ENCODE measurements around the gene IFNA7.
"Not testable (repeated sequence)": the region's sequence is repeated elsewhere in the genome, so short reads cannot be mapped to it uniquely, and the experiment has no call there.

Gene IFNA7

GRCh38 chr9:21174671-21175070, 27.3 kb downstream of the IFNA7 start:
- H2BK12ac ChIP-seq (ENCODE audit: low read length): no peak overlapping the region
- H2BK5ac ChIP-seq (ENCODE audit: low read length): no peak overlapping the region
- no peaks in the 10 kb centered on the region for H3K9me3 ChIP-seq (replicated peaks in 1 of 2; ENCODE audit: control insufficient read depth in 2 of 2, insufficient read depth in 1 of 2, low read depth in 1 of 2, low read length in 2 of 2)
- no peaks in the 10 kb centered on the region for H3K36me3 ChIP-seq (replicated peaks in 1 of 2; ENCODE audit: control insufficient read depth in 2 of 2, insufficient read depth in 2 of 2, low read length in 2 of 2)
- no peaks in the 10 kb centered on the region for H3K79me1 ChIP-seq (ENCODE audit: low read depth, low read length)
- no peak overlapping the region for H3K14ac ChIP-seq (ENCODE audit: low read length)
- no peak overlapping the region for H3K18ac ChIP-seq (ENCODE audit: low read length)
- no peak overlapping the region for H2BK120ac ChIP-seq (ENCODE audit: low read depth, low read length)
- no peak for DNase-seq (ENCODE audit: low spot score)
- no peak overlapping the region for H4K8ac ChIP-seq (ENCODE audit: low read depth, low read length)
- no peak overlapping the region for H3K4me3 ChIP-seq (ENCODE audit: low read length in 2 of 2)
- H3K9ac ChIP-seq (ENCODE audit: low read depth, low read length, poor library complexity): no peak overlapping the region
- no peak overlapping the region for H2AK5ac ChIP-seq (ENCODE audit: low read depth, low read length)
- H3K23ac ChIP-seq (ENCODE audit: low read depth, low read length, poor library complexity): no peak overlapping the region
- no peak overlapping the region for H3K27ac ChIP-seq (replicated peaks; ENCODE audit: low read length)
- no peaks in the 10 kb centered on the region for H3K4me1 ChIP-seq (ENCODE audit: control insufficient read depth in 2 of 2, insufficient read depth in 1 of 2, low read depth in 1 of 2, low read length in 2 of 2)
- no CpG with 5 or more reads among the region's 2 CpGs for whole genome bisulfite sequencing, 2 donors (ENCODE audit: extremely low coverage in 2 of 2, insufficient read length in 2 of 2, insufficient replicate concordance in 1 of 2)
- no peak overlapping the region for H3K4me2 ChIP-seq (ENCODE audit: insufficient read depth, low read length, poor library complexity, severe bottlenecking)
- peaks cover 0 to 3% (median 0%) of the 10 kb centered on the region in 3 experiments for H3K27me3 ChIP-seq (ENCODE audit: control insufficient read depth in 3 of 3, insufficient read depth in 3 of 3, low read depth in 1 of 3, low read length in 3 of 3)
- no peak overlapping the region for H2BK15ac ChIP-seq (ENCODE audit: low read length)
- no peak overlapping the region for H2AFZ ChIP-seq (ENCODE audit: low read length)
- no peak overlapping the region for H4K91ac ChIP-seq (ENCODE audit: low read depth, low read length, poor library complexity)
- H3K4ac ChIP-seq (ENCODE audit: low read length): no peak overlapping the region

GRCh38 chr9:21172156-21172555, 29.8 kb downstream of the IFNA7 start:
- Histone ChIP-seq H4K8ac (ENCODE audit: low read depth, low read length) (no peak overlapping the region), H3K27me3 (ENCODE audit: control insufficient read depth in 3 of 3, insufficient read depth in 3 of 3, low read depth in 1 of 3, low read length in 3 of 3) (peaks cover 0 to 3% (median 0%) of the 10 kb centered on the region in 3 experiments), H2BK15ac (ENCODE audit: low read length) (no peak overlapping the region), H3K14ac (ENCODE audit: low read length) (no peak overlapping the region), H2BK120ac (ENCODE audit: low read depth, low read length) (no peak overlapping the region), H2BK12ac (ENCODE audit: low read length) (no peak overlapping the region), H3K18ac (ENCODE audit: low read length) (no peak overlapping the region), H3K4me2 (ENCODE audit: insufficient read depth, low read length, poor library complexity, severe bottlenecking) (no peak overlapping the region), H3K9ac (ENCODE audit: low read depth, low read length, poor library complexity) (no peak overlapping the region), H3K4me3 (ENCODE audit: low read length in 2 of 2) (no peak overlapping the region), H3K4ac (ENCODE audit: low read length) (no peak overlapping the region), H4K91ac (ENCODE audit: low read depth, low read length, poor library complexity) (no peak overlapping the region), H3K36me3 (replicated peaks in 1 of 2; ENCODE audit: control insufficient read depth in 2 of 2, insufficient read depth in 2 of 2, low read length in 2 of 2) (no peaks in the 10 kb centered on the region), H3K23ac (ENCODE audit: low read depth, low read length, poor library complexity) (no peak overlapping the region), H3K9me3 (replicated peaks in 1 of 2; ENCODE audit: control insufficient read depth in 2 of 2, insufficient read depth in 1 of 2, low read depth in 1 of 2, low read length in 2 of 2) (no peaks in the 10 kb centered on the region), H2BK5ac (ENCODE audit: low read length) (no peak overlapping the region), H3K27ac (replicated peaks; ENCODE audit: low read length) (no peak overlapping the region), H2AK5ac (ENCODE audit: low read depth, low read length) (no peak overlapping the region), H2AFZ (ENCODE audit: low read length) (no peak overlapping the region), H3K4me1 (ENCODE audit: control insufficient read depth in 2 of 2, insufficient read depth in 1 of 2, low read depth in 1 of 2, low read length in 2 of 2) (no peaks in the 10 kb centered on the region), H3K79me1 (ENCODE audit: low read depth, low read length) (no peaks in the 10 kb centered on the region)
- no CpG with 5 or more reads among the region's 3 CpGs for WGBS, 2 donors (ENCODE audit: extremely low coverage in 2 of 2, insufficient read length in 2 of 2, insufficient replicate concordance in 1 of 2)
- no peak for DNase-seq (ENCODE audit: low spot score)

GRCh38 chr9:21171351-21171750, 30.7 kb downstream of the IFNA7 start:
- Histone ChIP-seq H4K8ac (ENCODE audit: low read depth, low read length) (no peak overlapping the region), H3K14ac (ENCODE audit: low read length) (no peak overlapping the region), H3K23ac (ENCODE audit: low read depth, low read length, poor library complexity) (no peak overlapping the region), H3K9me3 (replicated peaks in 1 of 2; ENCODE audit: control insufficient read depth in 2 of 2, insufficient read depth in 1 of 2, low read depth in 1 of 2, low read length in 2 of 2) (no peaks in the 10 kb centered on the region), H3K27ac (replicated peaks; ENCODE audit: low read length) (no peak overlapping the region), H2AK5ac (ENCODE audit: low read depth, low read length) (no peak overlapping the region), H4K91ac (ENCODE audit: low read depth, low read length, poor library complexity) (no peak overlapping the region), H3K27me3 (ENCODE audit: control insufficient read depth in 3 of 3, insufficient read depth in 3 of 3, low read depth in 1 of 3, low read length in 3 of 3) (peaks cover 0 to 3% (median 0%) of the 10 kb centered on the region in 3 experiments), H2BK12ac (ENCODE audit: low read length) (no peak overlapping the region), H2BK5ac (ENCODE audit: low read length) (no peak overlapping the region), H3K9ac (ENCODE audit: low read depth, low read length, poor library complexity) (no peak overlapping the region), H3K79me1 (ENCODE audit: low read depth, low read length) (no peaks in the 10 kb centered on the region), H3K4me3 (ENCODE audit: low read length in 2 of 2) (no peak overlapping the region), H2AFZ (ENCODE audit: low read length) (no peak overlapping the region), H2BK120ac (ENCODE audit: low read depth, low read length) (no peak overlapping the region), H2BK15ac (ENCODE audit: low read length) (no peak overlapping the region), H3K4me1 (ENCODE audit: control insufficient read depth in 2 of 2, insufficient read depth in 1 of 2, low read depth in 1 of 2, low read length in 2 of 2) (no peaks in the 10 kb centered on the region), H3K4ac (ENCODE audit: low read length) (no peak overlapping the region), H3K4me2 (ENCODE audit: insufficient read depth, low read length, poor library complexity, severe bottlenecking) (no peak overlapping the region), H3K18ac (ENCODE audit: low read length) (no peak overlapping the region), H3K36me3 (replicated peaks in 1 of 2; ENCODE audit: control insufficient read depth in 2 of 2, insufficient read depth in 2 of 2, low read length in 2 of 2) (no peaks in the 10 kb centered on the region)
- no peak for DNase-seq (ENCODE audit: low spot score)
- no CpG with 5 or more reads among the region's 1 CpG for WGBS, 2 donors (ENCODE audit: extremely low coverage in 2 of 2, insufficient read length in 2 of 2, insufficient replicate concordance in 1 of 2)

GRCh38 chr9:21166560-21166959, 35.4 kb downstream of the IFNA7 start, which contains the start of gene IFNA21:
Gene IFNA21 (minus strand): TSS chr9:21166660. CDS start chr9:21166612, 48 bp downstream.
- H3K9ac ChIP-seq (ENCODE audit: low read depth, low read length, poor library complexity); H3K27me3 ChIP-seq (ENCODE audit: control insufficient read depth in 3 of 3, insufficient read depth in 3 of 3, low read depth in 1 of 3, low read length in 3 of 3); H3K27ac ChIP-seq (replicated peaks; ENCODE audit: low read length); H3K4me3 ChIP-seq (ENCODE audit: low read length in 2 of 2); H3K9me3 ChIP-seq (replicated peaks in 1 of 2; ENCODE audit: control insufficient read depth in 2 of 2, insufficient read depth in 1 of 2, low read depth in 1 of 2, low read length in 2 of 2); H3K4ac ChIP-seq (ENCODE audit: low read length); H3K4me1 ChIP-seq (ENCODE audit: control insufficient read depth in 2 of 2, insufficient read depth in 1 of 2, low read depth in 1 of 2, low read length in 2 of 2); H2AFZ ChIP-seq (ENCODE audit: low read length); H3K18ac ChIP-seq (ENCODE audit: low read length); H3K23ac ChIP-seq (ENCODE audit: low read depth, low read length, poor library complexity); H3K79me1 ChIP-seq (ENCODE audit: low read depth, low read length); H2AK5ac ChIP-seq (ENCODE audit: low read depth, low read length); H3K4me2 ChIP-seq (ENCODE audit: insufficient read depth, low read length, poor library complexity, severe bottlenecking); H2BK12ac ChIP-seq (ENCODE audit: low read length); H4K8ac ChIP-seq (ENCODE audit: low read depth, low read length); H4K91ac ChIP-seq (ENCODE audit: low read depth, low read length, poor library complexity); H3K14ac ChIP-seq (ENCODE audit: low read length); H2BK5ac ChIP-seq (ENCODE audit: low read length); H2BK15ac ChIP-seq (ENCODE audit: low read length); H2BK120ac ChIP-seq (ENCODE audit: low read depth, low read length); DNase-seq (ENCODE audit: low spot score); H3K36me3 ChIP-seq (replicated peaks in 1 of 2; ENCODE audit: control insufficient read depth in 2 of 2, insufficient read depth in 2 of 2, low read length in 2 of 2): not testable (repeated sequence)
- no CpG with 5 or more reads among the region's 2 CpGs for WGBS, 2 donors (ENCODE audit: extremely low coverage in 2 of 2, insufficient read length in 2 of 2, insufficient replicate concordance in 1 of 2)

Measured in neuronal stem cell (in vitro differentiated cells).